GM12878 (cell line): Measurements from ENCODE around the gene CNTNAP5. TPM values are rescaled to one million over a fixed set of nuclear protein-coding genes. Genes with fewer than 3 reads are reported as not detected.

Source experiments
- ATAC-seq: fragments of 200-7000 bp; cut with Tn5 transposase; 3 replicates; pipeline ENCODE4 v1.9.1; 2020; ENCODE audit warnings: mild to moderate bottlenecking, moderate library complexity
- BruUV-seq: library from RNA; stranded (reverse); fragments of 400-500 nt; replicated peaks from 2 replicates; lab custom pipeline; 2021; lab: Mats Ljungman, UMichigan
- CTCF ChIA-PET: fragments of 300-600 bp; sonication (Branson Sonifier 250); formaldehyde crosslinking; extraction: SDS; loops from one replicate; lab custom pipeline; 2021; ENCODE audit warnings: inconsistent platforms; lab: Yijun Ruan, JAX
- POLR2A ChIA-PET: fragments of 350-600 bp; formaldehyde crosslinking; extraction: SDS; loops from one replicate; lab custom pipeline; 2021; ENCODE audit warnings: inconsistent platforms; lab: Charles Lee
- RAD21 ChIA-PET: fragments of 300-600 bp; sonication (Branson Sonifier 250); formaldehyde crosslinking; loops from one replicate; lab custom pipeline; 2023; ENCODE audit warnings: antibody characterized with exemption; ENCODE audit not compliant: unreplicated experiment; lab: Charles Lee
- SMC1A ChIA-PET: fragments of 300-600 bp; sonication (Branson Sonifier 250); formaldehyde crosslinking; loops from one replicate; lab custom pipeline; 2023; ENCODE audit not compliant: unreplicated experiment, uncharacterized antibody; lab: Charles Lee
- DNase-seq: peaks from one replicate; pipeline ENCODE4 v3.0.0-alpha.2; 2011; ENCODE audit warnings: low read depth, low spot score
- FAIRE-seq: peaks from 3 replicates; lab custom pipeline; 2011; peaks lifted over from hg19 to GRCh38; lab: Jason Lieb, UNC
- H2AFZ ChIP-seq: 2 replicates; pipeline ENCODE4 v1.6.0; 2011; ENCODE audit warnings: low read depth, low read length, control low read depth; ENCODE audit not compliant: control insufficient read depth
- H3K27ac ChIP-seq: 2 replicates; pipeline ENCODE4 v1.5.1; 2011; ENCODE audit warnings: control low read depth; ENCODE audit not compliant: control insufficient read depth, insufficient read depth
- H3K27me3 ChIP-seq, 2 experiments: replicated peaks in 1 of 2; 2 replicates each; pipeline versions ENCODE4 v1.6.0 to v1.6.1; 2011; ENCODE audit warnings: low read length in 1 of 2; ENCODE audit not compliant: control insufficient read depth in 2 of 2, insufficient read depth in 2 of 2
- H3K36me3 ChIP-seq, 2 experiments: 2 replicates each; pipeline ENCODE4 v1.5.1; 2011; ENCODE audit warnings: low read length in 1 of 2; ENCODE audit not compliant: control insufficient read depth in 2 of 2, insufficient read depth in 2 of 2
- H3K4me1 ChIP-seq: 2 replicates; pipeline ENCODE4 v1.6.1; 2011; ENCODE audit warnings: mild to moderate bottlenecking, low read length, moderate library complexity, mixed read lengths; ENCODE audit not compliant: control insufficient read depth, insufficient read depth
- H3K4me2 ChIP-seq: 2 replicates; pipeline ENCODE4 v1.6.0; 2011; ENCODE audit warnings: control low read depth; ENCODE audit not compliant: control insufficient read depth, insufficient read depth
- H3K4me3 ChIP-seq: fragments of 200-600 bp; sonication (generic); 2 replicates; pipeline ENCODE4 v1.5.1; 2016
- H3K79me2 ChIP-seq: 2 replicates; pipeline ENCODE4 v1.6.0; 2011; ENCODE audit warnings: low read length; ENCODE audit not compliant: control insufficient read depth, insufficient read depth
- H3K9ac ChIP-seq: 2 replicates; pipeline ENCODE4 v1.8.0; 2011; ENCODE audit warnings: low read length, control low read depth, mixed read lengths; ENCODE audit not compliant: control insufficient read depth, insufficient read depth
- H3K9me3 ChIP-seq: replicated peaks from 3 replicates; pipeline ENCODE4 v1.5.1; 2011; ENCODE audit warnings: mild to moderate bottlenecking, low read length; ENCODE audit not compliant: control insufficient read depth, insufficient read depth
- H4K20me1 ChIP-seq: 2 replicates; pipeline ENCODE4 v1.6.0; 2011; ENCODE audit not compliant: control insufficient read depth, insufficient read depth
- BCL11A ChIP-seq: IDR thresholded peaks from 2 replicates; pipeline ENCODE4 v1.6.1; 2011; ENCODE audit warnings: low read depth, low read length
- CREM ChIP-seq: IDR thresholded peaks from 2 replicates; pipeline ENCODE4 v1.6.1; 2014; ENCODE audit warnings: antibody characterized with exemption, low read depth
- FOS ChIP-seq: IDR thresholded peaks from 3 replicates; pipeline ENCODE4 v1.6.1; 2011; ENCODE audit warnings: borderline replicate concordance; ENCODE audit not compliant: insufficient read length; ENCODE audit errors: extremely low read depth
- FOXK2 ChIP-seq: fragments of 450-650 bp; IDR thresholded peaks from 2 replicates; pipeline ENCODE4 v1.6.1; 2017; ENCODE audit warnings: mild to moderate bottlenecking, moderate library complexity
- HDGF ChIP-seq: fragments of 450-650 bp; IDR thresholded peaks from 2 replicates; pipeline ENCODE4 v1.6.1; 2016; ENCODE audit warnings: antibody characterized with exemption
- JUNB ChIP-seq: IDR thresholded peaks from 2 replicates; pipeline ENCODE4 v1.6.1; 2016; ENCODE audit warnings: antibody characterized with exemption, mild to moderate bottlenecking
- KDM1A ChIP-seq: fragments of 200-600 bp; sonication (generic); IDR thresholded peaks from 2 replicates; pipeline ENCODE4 v1.6.1; 2016; ENCODE audit warnings: borderline replicate concordance
- LARP7 ChIP-seq: fragments of 450-650 bp; IDR thresholded peaks from 2 replicates; pipeline ENCODE4 v1.6.1; 2017; ENCODE audit warnings: mild to moderate bottlenecking
- MEF2B ChIP-seq: fragments of 450-650 bp; IDR thresholded peaks from 2 replicates; pipeline ENCODE4 v1.6.1; 2018; ENCODE audit warnings: mild to moderate bottlenecking, moderate library complexity; ENCODE audit not compliant: partially characterized antibody, poor library complexity, severe bottlenecking
- MLLT1 ChIP-seq: fragments of 450-650 bp; IDR thresholded peaks from 2 replicates; pipeline ENCODE4 v1.6.1; 2016; ENCODE audit warnings: mild to moderate bottlenecking
- POLR2A ChIP-seq: IDR thresholded peaks from 2 replicates; pipeline ENCODE4 v1.6.1; 2011; ENCODE audit warnings: low read depth, mild to moderate bottlenecking, low read length
- RBBP5 ChIP-seq: fragments of 200-600 bp; sonication (generic); conservative IDR thresholded peaks from 2 replicates; pipeline ENCODE4 v1.6.1; 2016
- SMARCA5 ChIP-seq: fragments of 450-650 bp; IDR thresholded peaks from 2 replicates; pipeline ENCODE4 v1.6.1; 2017; ENCODE audit warnings: mild to moderate bottlenecking
- SPI1 ChIP-seq: IDR thresholded peaks from 2 replicates; pipeline ENCODE4 v1.6.1; 2011; ENCODE audit warnings: low read depth, mild to moderate bottlenecking, low read length, moderate library complexity, borderline replicate concordance; ENCODE audit not compliant: insufficient read depth
- TCF12 ChIP-seq: IDR thresholded peaks from 2 replicates; pipeline ENCODE4 v1.6.1; 2011; ENCODE audit warnings: low read depth, mild to moderate bottlenecking, low read length
- ZNF207 ChIP-seq: fragments of 450-650 bp; IDR thresholded peaks from 2 replicates; pipeline ENCODE4 v1.6.1; 2014; ENCODE audit warnings: antibody characterized with exemption, mild to moderate bottlenecking, borderline replicate concordance
- WGBS: methylation state at CpG from one replicate; pipeline ENCODE4 v1.1.6; 2016; ENCODE audit warnings: low lambda C conversion rate; ENCODE audit not compliant: insufficient replicate concordance, insufficient coverage; ENCODE audit errors: missing lambda C conversion rate; 5-methylcytosine and 5-hydroxymethylcytosine counted together
- in situ Hi-C: fragments of 300-500 bp; cut with MboI; formaldehyde crosslinking; loops from 9 replicates; pipeline ENCODE4 v1.14.3; 2018; ENCODE audit warnings: mixed read lengths
- intact Hi-C: fragments of 100-400 bp; cut with micrococcal nuclease; formaldehyde crosslinking; loops from one replicate; pipeline ENCODE4 v1.14.2; 2022; ENCODE audit not compliant: unreplicated experiment
- polyA plus RNA-seq, 11 experiments: library from polyadenylated mRNA; depleted of rRNA in 4 of 11; unstranded in 6 of 11; stranded (reverse) in 5 of 11; fragments of >200 nt; fragmentation: Nextera tagmentation in 4 of 11; fragmentation: Illumina TruSeq in 1 of 11; extraction: Ambion mirVana in 4 of 11; extraction: Trizol in 1 of 11; gene quantifications; 1 replicate in 1 of 11; 2 replicates in 10 of 11; pipeline versions ENCODE4 v1.2.1 to v1.2.3, GENCODE V29; 2011 to 2016; ENCODE audit warnings: inconsistent platforms in 2 of 11, missing spikeins in 2 of 11, low read depth in 1 of 11
- total RNA-seq, 4 experiments: library from RNA; depleted of rRNA in 3 of 4; stranded (reverse); fragments of >200 nt in 3 of 4; fragmentation: Illumina TruSeq in 1 of 4; extraction: Trizol in 1 of 4; gene quantifications; 2 replicates each; pipeline versions ENCODE4 v1.2.1 to v1.2.3, GENCODE V29; 2013 to 2021

Gene CNTNAP5
- total and polyA plus RNA-seq, 10 of the 15 experiments (the other 5 are each of a cell fraction or from before 2014, with no cell fraction given): not detected

DNA sequence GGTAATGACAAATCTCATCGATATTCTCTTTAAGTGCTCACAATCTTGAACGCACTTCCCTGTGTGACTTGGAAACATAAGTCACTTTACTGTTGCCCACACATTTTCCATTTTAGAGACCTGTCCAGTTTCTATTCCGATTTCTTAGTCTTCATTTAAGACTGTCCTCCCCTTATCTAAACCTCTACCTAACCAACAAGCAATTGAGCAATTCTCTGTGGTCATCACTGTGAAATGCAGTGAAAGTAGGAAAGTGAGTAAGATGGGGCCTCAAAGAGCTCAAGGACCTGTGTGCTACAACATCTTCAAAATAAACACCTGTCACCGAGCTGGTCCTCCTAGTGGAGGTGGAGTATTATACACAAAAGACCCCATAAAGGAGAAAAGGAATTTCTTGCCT, 184.4 kb downstream of the CNTNAP5 start:
- H2AFZ ChIP-seq: no peak overlapping the region
- no peak for DNase-seq
- H3K4me1 ChIP-seq: no peaks in the 10 kb centered on the region
- no peak overlapping the region for H3K4me2 ChIP-seq
- no peak overlapping the region for H3K4me3 ChIP-seq
- no peaks in the 10 kb centered on the region for H3K36me3 ChIP-seq
- no peaks in the 10 kb centered on the region for H4K20me1 ChIP-seq
- FAIRE-seq: no peak
- intact Hi-C loops (no loop called here), in situ Hi-C loops (no loop called here)
- no peaks in the 10 kb centered on the region for H3K9me3 ChIP-seq
- ChIA-PET RAD21 (no interaction called here), POLR2A (no interaction called here), CTCF (no interaction called here), SMC1A (no interaction called here)
- no peaks in the 10 kb centered on the region for H3K27me3 ChIP-seq
- H3K9ac ChIP-seq: no peak overlapping the region
- 35% methylated on average over 4 of the region's 4 CpGs for WGBS
- TF ChIP-seq JUNB: no peak
- TF ChIP-seq SPI1: no peak
- TF ChIP-seq POLR2A: no peak
- TF ChIP-seq TCF12: no peak
- H3K27ac ChIP-seq: no peak overlapping the region
- BruUV-seq: no TSS peak
- ATAC-seq: no peak
- H3K79me2 ChIP-seq: no peaks in the 10 kb centered on the region

GRCh38 chr2:124211461-124211860, 186.4 kb downstream of the CNTNAP5 start:
- Histone ChIP-seq H3K4me2 (no peak overlapping the region), H2AFZ (no peak overlapping the region), H3K9me3 (no peaks in the 10 kb centered on the region)
- ChIA-PET SMC1A (no interaction called here), POLR2A (no interaction called here)
- no peak for FAIRE-seq
- TF ChIP-seq SMARCA5 (no peak), CREM (no peak), RBBP5 (no peak), KDM1A (no peak), FOS (no peak), ZNF207 (no peak), BCL11A (no peak), MEF2B (no peak), MLLT1 (no peak), FOXK2 (no peak), LARP7 (no peak), POLR2A (no peak), HDGF (no peak)
- TF ChIP-seq, all 136 proteins: peak for 0
- no TSS peak for BruUV-seq
- RAD21 ChIA-PET: no interaction called here
- Histone ChIP-seq H3K4me3 (no peak overlapping the region), H3K79me2 (no peaks in the 10 kb centered on the region), H3K9ac (no peak overlapping the region), H3K4me1 (no peaks in the 10 kb centered on the region), H3K27me3 (no peaks in the 10 kb centered on the region), H4K20me1 (no peaks in the 10 kb centered on the region), H3K27ac (no peak overlapping the region), H3K36me3 (no peaks in the 10 kb centered on the region)
- in situ Hi-C loops (no loop called here), intact Hi-C loops (no loop called here)
- CTCF ChIA-PET: no interaction called here
- 0% methylated on average over 2 of the region's 2 CpGs for WGBS
- no peak for ATAC-seq
- no peak for DNase-seq
